Left colon (tissue), 2 donors: ENCODE results near the gene DUS4L. TPM values are rescaled to one million over a fixed set of nuclear protein-coding genes. Genes with fewer than 3 reads are reported as not detected.

Experiments used
- ATAC-seq: fragments of 200-7000 bp; cut with Tn5 transposase; one replicate; pipeline ENCODE4 v1.9.1; 2020; ENCODE audit warnings: mild to moderate bottlenecking, moderate library complexity
- DNase-seq, 2 donors: peaks; one replicate each; pipeline ENCODE4 v3.0.0-alpha.2; 2020
- intact Hi-C, 2 donors: fragments of 100-400 bp; cut with DNase I in 1 of 2; cut with micrococcal nuclease in 1 of 2; formaldehyde crosslinking; loops; one replicate each; pipeline versions ENCODE4 v1.11.2 to v1.14.0; 2022; cut with DNase I, micrococcal nuclease
- total RNA-seq, 2 donors: library from RNA; stranded (reverse); fragmentation: NEBNext Ultra II Directional; extraction: Animal tissue kit (Norgen Biotek cat#: 25700); gene quantifications; one replicate each; pipeline ENCODE4 v1.2.1, GENCODE V29; 2021
- donor health status: DM: no; HTN: no; CAD: no.
- donor health status: DM: yes; HTN: yes; CAD: no.

Gene DUS4L
- total RNA-seq, 2 donors from 2014 or later, result 5.6 to 6.7 TPM

DNA sequence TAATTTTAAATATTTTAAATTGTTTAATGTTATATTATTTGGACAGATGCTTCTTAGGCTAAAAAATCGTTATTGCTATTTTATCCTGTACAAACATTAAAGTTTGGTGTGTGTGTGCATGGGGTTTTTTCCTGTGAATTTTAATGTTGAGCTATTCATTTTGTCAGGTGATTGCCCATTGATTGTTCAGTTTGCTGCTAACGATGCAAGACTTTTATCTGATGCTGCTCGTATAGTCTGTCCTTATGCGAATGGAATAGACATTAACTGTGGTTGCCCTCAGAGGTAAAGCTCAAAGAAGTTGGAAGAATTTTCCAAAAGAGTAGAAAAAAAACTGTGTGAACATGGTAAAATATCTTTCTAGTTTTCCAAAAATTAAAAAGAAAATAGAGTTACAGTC, 9.8 kb downstream of the DUS4L start:
- intact Hi-C loops, result no loop called here
- DNase-seq, result no peak
- ATAC-seq, result no peak

DNA sequence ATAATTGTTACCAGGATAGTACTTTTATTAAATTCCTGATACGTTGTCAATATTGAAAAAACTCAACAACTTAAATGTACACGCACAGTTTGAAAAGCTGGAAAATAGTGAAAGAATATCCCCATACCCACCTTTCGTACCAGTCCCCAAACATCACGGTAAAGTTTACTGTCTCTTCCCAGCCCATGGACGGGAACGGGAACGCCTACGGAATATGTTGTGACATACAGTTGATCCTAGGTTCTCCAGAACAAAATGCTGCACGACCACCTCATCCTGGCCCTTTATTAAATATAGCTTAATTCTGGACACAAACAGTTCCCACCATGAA, 15.7 kb downstream of the DUS4L start:
- intact Hi-C loops, result no loop called here
- DNase-seq, result no peak
- peak; percentile 2 for ATAC-seq

DNA sequence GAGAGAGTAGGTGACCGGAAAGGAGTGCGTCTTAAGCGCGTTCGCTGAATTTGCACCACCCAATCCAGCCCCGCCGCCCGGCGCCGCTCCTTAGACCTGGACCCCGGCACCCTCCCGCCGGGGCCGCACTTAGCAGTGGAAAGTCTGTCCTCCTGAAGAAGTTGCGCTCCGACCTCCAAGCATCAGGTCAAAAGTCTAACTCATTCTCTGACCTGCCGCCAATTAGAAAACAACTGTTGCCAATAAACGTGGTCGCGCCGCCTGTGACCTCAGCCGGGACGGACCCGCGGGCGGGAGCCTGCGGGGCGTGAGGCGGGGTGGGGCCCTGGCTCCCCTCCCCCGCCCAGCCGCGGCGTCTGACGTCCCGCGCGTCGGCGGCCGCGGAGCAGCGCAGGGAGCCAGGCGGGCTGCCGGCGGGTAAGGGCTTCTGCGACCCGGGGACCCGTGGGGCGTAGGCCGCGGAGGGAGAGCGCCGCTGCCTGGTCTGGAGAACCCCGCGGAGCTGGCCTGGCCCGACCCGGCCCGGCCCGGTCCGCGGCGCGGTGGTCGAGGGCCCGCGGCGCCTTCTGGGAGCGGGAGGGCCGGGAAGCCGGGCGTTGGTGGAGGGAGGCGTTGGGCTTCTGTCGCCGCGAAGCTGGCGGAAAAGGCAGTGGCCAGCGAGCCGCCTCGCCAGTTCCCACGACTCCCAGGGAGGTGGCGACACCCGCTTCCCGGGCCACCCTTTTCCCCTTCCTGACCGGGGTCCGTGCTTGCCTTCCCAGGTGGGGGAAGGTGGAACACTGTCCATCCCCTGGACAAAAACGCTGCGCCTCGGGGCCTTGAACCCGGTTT, 16.3 kb downstream of the DUS4L start, which contains the start of gene BCAP29:
TSS of gene BCAP29 (plus strand) at position 362 of the 831 bp plus-strand sequence. CDS start 527 bp downstream, outside the sequence.
- intact Hi-C loops, result no loop called here
- peak; percentile 74 to 85 for DNase-seq
- ATAC-seq, result peak; percentile 91

DNA sequence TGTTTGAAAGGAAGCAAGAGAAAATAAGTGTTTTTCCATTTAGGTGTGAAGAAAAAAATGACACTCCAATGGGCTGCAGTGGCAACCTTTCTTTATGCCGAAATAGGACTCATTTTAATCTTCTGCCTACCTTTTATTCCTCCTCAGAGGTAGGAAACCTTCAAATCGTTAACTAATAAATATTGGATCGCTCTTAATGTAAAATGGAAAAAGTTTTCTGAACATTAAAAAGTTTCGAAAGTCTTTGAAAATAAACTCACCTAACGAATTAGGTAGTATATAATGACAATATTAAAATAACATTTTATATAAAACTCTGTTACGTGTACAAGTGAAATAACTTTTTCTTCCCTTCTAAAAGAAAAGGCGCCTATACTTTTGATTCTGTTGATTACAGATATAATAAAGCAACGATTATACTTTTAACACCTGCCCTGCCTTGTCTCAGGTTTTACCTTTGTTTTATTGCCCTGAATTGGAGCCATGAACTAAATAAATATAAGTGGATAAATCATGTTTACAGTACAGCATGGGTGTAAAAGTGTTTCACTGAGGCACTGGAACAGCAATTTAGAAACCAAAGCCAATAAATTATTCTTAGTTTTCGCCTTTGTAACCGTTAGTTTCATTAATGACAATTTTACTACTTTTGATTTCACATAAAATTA, 17.1 kb downstream of the DUS4L start:
- intact Hi-C loops, result no loop called here
- ATAC-seq, result peak; percentile 65
- no peak for DNase-seq

DNA sequence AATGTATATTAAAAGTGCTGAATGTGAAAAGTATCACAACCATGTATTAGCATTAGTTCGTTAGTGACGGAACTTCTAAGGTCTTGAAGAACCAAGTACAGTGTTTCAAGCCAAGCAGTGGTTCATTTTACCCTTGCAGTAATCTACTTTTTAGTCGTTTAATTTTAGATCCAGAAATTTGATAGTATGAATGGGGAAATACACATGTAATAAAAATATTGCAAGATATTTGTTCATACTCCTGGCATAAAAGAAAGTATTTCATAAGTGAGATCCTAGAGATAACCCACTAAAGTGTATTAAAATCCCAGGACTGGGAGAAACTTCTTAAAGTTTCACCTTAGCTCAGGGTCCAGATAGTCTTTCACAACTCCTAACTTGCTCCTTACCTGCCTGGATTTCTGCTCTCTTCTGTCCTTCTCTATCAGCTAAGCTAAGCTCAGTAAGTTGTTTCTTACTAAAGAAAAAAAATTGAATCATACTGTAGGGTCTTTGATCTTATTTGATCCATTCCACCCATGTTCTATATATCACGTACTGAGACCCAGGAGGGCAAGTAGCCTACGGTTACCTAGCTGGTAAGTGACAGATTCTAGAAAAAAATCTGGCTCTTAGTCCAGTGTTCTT, 17.7 kb downstream of the DUS4L start:
- DNase-seq, result no peak
- no peak for ATAC-seq
- intact Hi-C loops, result no loop called here

DNA sequence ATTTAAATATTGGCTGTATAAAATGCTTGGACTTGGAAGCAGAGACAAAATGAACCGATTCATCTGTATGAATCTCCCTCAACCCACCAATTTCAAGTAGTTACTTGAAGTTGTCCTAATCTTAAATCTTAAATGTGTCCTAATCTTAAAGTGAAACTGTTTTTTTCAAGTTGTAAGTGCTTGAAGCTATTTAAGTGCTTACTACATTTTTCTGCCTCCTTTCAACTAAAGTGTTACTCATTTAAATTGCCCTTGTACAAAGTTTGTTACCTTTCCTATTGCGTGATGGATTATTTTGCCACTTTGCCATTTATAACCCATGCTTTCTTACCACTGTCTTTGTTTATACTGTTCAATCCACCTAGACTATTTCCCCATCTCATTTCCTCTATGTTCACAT, 19.1 kb downstream of the DUS4L start:
- ATAC-seq (no peak), DNase-seq (no peak)
- intact Hi-C loops, result no loop called here

DNA sequence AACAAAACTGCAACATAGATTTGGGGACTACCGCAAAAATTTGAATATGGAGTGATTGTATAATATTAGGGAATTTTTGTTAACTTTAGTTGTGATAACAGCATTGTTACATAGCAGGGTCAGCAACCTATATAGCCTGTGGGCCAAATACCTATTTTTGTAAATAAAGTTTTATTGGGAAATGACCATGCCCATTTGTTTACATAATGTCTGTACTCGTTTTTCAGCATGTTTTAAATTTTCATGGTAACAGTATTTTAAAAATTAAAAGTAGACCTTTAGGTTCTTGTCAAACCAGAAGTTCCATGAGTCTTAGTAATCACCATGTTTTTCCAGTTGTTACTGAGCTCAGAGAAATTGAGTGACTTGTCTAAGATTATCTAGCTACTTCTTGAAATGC, 20.9 kb downstream of the DUS4L start:
- ATAC-seq, result no peak

DNA sequence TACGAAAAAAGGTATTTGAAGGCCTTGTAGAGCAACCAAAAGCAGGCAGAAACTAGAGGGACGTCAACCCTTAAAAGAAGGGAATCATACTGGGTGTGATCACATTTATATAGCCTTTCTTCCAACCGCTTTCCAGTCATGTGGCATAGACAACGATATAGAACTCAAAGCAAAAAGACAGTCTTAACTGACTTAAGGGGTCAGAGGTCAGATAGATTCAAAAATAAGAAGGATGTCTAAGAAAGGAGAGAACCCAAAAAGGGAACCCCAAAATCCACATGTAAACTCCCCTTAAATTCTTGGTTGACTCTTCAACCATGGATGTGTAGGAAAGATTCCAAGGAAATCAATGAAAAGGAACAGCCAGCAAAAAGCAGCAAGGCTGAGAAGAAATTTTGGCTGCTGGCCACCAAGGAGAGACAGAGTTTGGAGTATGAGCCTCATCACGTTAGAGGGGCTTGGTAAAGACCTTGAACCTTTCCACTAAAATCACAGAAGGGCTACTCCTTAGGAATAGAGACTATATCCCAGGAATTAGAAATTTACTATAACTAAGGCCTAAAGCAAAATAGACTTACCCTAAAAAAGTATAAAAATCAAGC, 24.9 kb downstream of the DUS4L start:
- ATAC-seq (no peak), DNase-seq (no peak)
- intact Hi-C loops, result no loop called here

More for the DNA sequence above, 20.9 kb downstream of the DUS4L start:
- no peak for DNase-seq
- intact Hi-C loops, result no loop called here

DNA sequence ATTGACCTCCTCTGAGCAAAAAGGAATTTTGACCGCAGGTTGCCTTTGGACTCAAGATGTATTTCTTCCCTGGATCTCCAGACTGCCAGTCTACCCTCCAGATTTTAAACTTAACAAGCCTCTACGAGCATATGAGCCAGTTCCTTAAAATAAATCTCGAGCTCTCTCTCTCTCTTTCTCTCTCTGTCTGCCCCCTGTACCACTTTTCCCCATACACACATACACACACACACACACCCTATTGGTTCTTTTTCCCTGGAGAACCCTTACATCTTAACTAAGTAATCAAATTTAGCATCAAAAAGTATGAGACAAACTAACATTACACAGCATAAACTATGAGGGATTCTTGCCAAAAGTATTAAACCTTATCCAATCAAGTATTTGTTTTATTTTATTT, 27.6 kb downstream of the DUS4L start:
- intact Hi-C loops, result no loop called here
- ATAC-seq (no peak), DNase-seq (no peak)

DNA sequence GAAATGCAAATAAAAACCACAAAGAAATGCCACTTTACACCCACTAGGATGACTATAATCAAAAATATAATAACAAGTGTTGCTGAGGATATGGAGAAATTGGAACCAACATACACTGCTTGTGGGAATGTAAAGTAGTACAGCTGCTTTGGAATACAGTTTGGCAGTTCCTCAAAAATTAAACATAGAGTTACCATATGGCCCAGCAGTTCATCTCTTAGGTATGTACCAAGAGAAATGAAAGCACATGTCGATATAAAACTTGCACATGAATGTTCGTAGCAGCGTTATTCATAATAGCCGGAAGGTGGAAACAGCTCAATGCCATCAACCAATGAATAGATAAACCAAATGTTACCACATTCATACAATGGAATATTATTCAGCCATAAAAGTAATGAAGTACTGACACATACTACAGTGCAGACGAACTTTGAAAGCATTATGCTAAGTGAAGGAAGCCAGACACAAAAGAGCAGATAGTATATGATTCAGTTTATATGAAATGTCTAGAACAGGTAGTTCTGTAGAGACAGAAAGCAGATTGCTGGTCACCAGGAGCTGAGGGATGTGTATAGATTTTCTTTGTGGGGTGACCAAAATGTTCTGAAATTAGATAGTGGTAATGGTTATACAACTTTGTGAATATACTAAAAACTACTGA, 28.7 kb downstream of the DUS4L start:
- DNase-seq (no peak), ATAC-seq (no peak)
- intact Hi-C loops, result no loop called here

DNA sequence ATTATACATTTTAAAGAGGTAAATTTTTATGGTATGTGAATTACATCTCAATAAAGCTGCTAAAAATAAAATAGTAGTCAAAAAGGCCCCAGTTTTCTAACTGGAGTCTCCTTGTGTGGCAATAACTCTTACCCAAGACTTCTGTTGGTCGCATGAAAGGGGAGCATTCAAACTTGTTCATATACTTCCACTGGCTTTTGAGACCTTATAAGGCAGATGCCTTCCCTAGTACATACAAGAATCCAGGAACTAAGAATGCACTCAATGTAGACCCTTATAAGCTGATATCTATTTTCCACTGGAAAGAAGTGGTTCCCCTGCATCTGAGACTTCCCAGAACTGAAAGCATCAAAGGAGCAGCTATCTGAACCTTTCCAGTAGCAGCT, 29.2 kb downstream of the DUS4L start:
- intact Hi-C loops, result no loop called here
- no peak for DNase-seq
- no peak for ATAC-seq

DNA sequence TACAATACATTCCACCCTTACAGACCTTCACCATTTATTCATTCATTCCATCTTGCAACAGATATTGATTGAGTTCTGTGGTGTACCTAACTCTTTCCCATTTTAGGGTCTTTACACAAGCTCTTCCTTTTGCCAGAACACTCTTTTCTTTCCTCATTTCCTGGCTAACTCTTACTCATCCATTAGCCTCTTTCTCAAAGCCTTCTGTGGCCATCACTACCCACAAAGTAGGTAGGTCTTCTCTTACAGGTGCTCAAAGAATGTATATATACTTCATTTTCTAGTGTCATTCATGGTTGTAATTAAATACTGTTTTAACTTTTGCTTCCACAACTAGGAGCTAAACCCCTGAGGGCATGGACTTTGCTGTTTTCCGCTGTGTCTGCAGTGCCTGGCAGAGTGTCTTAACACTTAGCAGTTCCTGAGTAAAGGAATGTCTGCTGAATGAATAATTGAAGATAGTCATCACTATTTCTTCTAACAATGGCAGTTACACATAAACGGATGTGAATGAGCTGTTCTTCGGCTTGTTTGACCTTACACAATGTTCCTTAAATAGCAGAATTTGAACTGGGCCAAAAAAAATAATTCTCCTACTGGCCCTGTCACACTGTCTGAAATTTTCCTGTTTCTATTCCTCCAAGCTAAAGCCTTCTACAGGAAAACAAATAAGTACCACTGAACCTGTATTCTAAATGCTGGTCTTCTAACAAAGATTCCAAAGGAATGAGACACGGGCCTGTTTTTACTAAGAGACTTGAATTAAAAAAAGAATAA, 31.4 kb downstream of the DUS4L start:
- intact Hi-C loops, result no loop called here
- ATAC-seq (no peak), DNase-seq (no peak)

DNA sequence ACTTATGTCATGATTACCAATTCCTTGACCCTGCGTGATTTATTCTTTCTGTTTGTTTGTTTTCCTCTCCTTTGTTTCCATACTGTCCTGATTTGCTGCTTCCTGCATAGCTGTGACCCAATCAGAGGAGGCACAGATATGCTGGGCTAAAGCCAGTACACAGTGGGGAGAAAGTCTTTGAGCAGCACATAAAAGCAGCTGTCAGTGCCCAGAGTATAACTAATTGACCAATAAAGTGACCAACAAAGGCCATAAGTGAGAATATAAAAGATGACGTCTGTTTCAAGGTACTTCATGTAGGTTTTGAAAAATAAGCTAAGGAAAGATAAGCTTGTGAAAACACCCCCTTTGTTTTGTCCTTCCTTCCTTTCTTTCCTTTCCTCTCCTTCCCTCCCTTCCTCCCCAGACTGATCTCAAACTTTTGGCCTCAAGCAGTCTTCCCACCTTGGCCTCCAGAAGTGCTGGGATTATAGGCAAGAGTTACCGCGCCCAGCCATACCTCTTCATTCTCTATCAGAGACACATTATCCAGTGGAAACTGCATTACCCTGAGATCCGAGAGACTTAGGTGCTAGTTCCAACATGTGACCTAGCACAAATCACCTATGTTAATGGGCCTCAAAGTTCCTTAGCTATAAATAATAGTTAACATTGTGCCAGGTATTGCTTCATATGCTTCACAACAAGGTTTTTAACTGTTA, 33.3 kb downstream of the DUS4L start:
- intact Hi-C loops, result no loop called here
- ATAC-seq (peak; percentile 87), DNase-seq (no peak)

DNA sequence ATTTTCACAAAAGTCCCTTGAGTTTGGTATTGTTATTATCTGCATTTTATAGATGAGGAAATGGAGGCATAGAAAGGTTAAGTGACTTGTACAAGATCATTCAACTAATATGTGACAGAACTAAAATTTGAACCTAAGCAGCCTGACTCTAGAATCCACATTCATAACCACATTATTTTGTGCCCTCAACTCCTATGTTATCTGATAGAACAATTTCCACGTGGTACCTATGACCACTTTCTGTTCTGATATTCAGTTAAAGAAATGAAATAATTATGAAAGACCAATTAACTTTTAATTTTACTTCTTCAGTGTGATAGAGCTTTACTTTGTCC, 33.8 kb downstream of the DUS4L start:
- DNase-seq, result no peak
- no peak for ATAC-seq
- intact Hi-C loops, result no loop called here

DNA sequence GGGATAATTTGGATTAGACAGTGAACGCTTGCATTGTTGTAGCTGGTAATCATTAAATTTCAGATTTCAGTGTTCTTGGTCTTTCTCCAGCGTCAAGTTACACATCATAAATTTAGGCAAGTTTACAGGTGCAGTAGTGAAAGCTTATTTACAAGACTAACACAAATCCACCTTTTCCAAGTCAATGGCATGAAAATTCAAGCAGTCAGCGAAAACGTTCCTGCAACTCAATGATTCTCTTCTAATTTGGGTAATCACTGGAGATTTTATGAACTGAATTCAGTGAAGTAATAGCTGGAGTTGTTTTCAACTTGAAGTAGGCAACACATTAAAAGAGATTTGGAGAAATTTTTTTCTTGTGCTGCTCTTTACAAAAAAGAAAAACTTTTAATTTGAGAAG, 34.2 kb downstream of the DUS4L start:
- ATAC-seq (no peak), DNase-seq (no peak)
- intact Hi-C loops, result no loop called here

DNA sequence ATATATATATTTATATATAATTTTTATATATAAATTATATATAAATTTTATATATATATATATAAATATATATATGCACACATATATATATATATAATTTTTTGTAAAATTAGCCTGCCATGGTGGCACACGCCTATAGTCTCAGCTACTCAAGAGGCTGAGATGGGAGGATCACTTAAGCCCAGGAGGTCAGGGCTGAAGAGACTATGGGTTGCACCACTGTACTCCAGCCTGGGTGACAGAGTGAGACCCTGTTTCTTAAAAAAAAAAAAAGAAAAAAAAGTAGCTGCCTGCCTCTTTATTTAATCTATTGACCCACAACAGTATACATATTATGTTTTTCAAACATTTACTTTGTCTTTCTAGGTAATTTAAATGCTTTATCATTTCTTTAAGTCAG, 35.5 kb downstream of the DUS4L start:
- intact Hi-C loops, result no loop called here
- ATAC-seq (no peak), DNase-seq (no peak)

DNA sequence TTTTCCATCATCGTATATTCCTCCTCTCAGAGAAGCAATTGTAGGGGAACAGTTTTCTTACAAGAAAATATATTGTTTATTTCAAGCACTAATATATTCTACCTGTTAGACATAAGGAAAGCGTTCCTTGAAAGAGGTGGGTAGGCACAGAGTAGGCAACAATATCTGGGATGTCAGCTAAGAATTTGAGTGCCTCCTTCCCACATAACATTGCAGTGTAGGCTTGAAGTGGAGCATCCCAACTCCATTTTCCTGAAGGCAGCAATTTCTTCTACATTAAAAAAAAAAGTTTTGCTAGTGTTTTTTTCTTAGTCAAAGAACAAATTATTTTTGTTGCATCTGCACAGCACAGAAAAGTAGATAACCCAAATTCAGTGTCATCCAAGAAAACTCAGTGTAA, 37.0 kb downstream of the DUS4L start:
- no peak for DNase-seq
- intact Hi-C loops, result no loop called here
- ATAC-seq, result no peak

DNA sequence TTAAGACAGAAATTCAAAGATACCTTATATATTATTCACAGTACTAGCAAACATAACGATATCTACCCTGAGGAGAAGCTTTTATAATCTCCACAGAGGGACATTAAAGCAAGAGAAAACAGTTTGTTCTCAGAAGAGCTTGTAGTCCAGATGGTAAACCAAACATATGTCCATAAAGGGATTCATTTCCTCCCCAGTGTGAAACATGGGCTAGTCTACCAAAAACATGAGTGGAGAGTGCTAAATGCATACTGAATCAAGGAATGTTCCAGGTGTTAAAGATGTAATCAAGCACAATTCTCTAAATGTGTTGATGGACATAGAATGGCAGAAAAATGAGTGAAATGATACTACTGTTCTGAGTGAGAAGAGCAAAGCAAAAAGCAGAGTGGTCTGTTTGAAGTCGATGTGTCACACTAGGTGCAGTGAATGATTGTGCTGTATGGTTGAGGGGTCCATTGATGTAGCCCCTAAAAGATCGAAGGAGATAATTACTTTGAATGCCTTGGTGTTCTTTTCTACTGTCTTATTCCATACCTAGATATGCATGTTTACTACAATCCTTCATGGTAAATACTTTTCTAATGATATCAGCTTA, 41.5 kb downstream of the DUS4L start:
- intact Hi-C loops, result no loop called here
- DNase-seq (no peak), ATAC-seq (no peak)
